GM12878 (cell line): ENCODE results near the gene PLRG1. TPM values are rescaled to one million over a fixed set of nuclear protein-coding genes. Genes with fewer than 3 reads are reported as not detected.

Source experiments
- BHLHE40 ChIP-seq, 2 experiments: fragments of 450-650 bp in 1 of 2; IDR thresholded peaks; 2 replicates each; pipeline ENCODE4 v1.6.1; 2011 to 2017; ENCODE audit warnings: low read depth in 2 of 2, borderline replicate concordance in 1 of 2, improper control_type of control experiment in 1 of 2, low read length in 1 of 2, mild to moderate bottlenecking in 1 of 2
- CREB1 ChIP-seq: IDR thresholded peaks from 2 replicates; pipeline ENCODE4 v1.6.1; 2012; ENCODE audit warnings: low read depth, mild to moderate bottlenecking, inconsistent platforms
- HCFC1 ChIP-seq: fragments of 150-350 bp; IDR thresholded peaks from 2 replicates; pipeline ENCODE4 v1.6.1; 2014; ENCODE audit warnings: low read length
- POLR2AphosphoS2 ChIP-seq: IDR thresholded peaks from 2 replicates; pipeline ENCODE4 v1.6.1; 2011; ENCODE audit warnings: low read depth, mild to moderate bottlenecking, low read length, improper control_type of control experiment, moderate library complexity
- YY1 ChIP-seq: IDR thresholded peaks from 2 replicates; pipeline ENCODE4 v1.6.1; 2011; ENCODE audit warnings: low read depth, mild to moderate bottlenecking, low read length
- ZBED1 ChIP-seq: IDR thresholded peaks from 2 replicates; pipeline ENCODE4 v1.6.1; 2016; ENCODE audit warnings: borderline replicate concordance
- ZNF207 ChIP-seq: fragments of 450-650 bp; IDR thresholded peaks from 2 replicates; pipeline ENCODE4 v1.6.1; 2014; ENCODE audit warnings: antibody characterized with exemption, mild to moderate bottlenecking, borderline replicate concordance
- polyA plus RNA-seq, 11 experiments: library from polyadenylated mRNA; depleted of rRNA in 4 of 11; unstranded in 6 of 11; stranded (reverse) in 5 of 11; fragments of >200 nt; fragmentation: Nextera tagmentation in 4 of 11; fragmentation: Illumina TruSeq in 1 of 11; extraction: Ambion mirVana in 4 of 11; extraction: Trizol in 1 of 11; gene quantifications; 1 replicate in 1 of 11; 2 replicates in 10 of 11; pipeline versions ENCODE4 v1.2.1 to v1.2.3, GENCODE V29; 2011 to 2016; ENCODE audit warnings: inconsistent platforms in 2 of 11, missing spikeins in 2 of 11, low read depth in 1 of 11
- total RNA-seq, 4 experiments: library from RNA; depleted of rRNA in 3 of 4; stranded (reverse); fragments of >200 nt in 3 of 4; fragmentation: Illumina TruSeq in 1 of 4; extraction: Trizol in 1 of 4; gene quantifications; 2 replicates each; pipeline versions ENCODE4 v1.2.1 to v1.2.3, GENCODE V29; 2013 to 2021
- TF ChIP-seq, protein P1 (sequence below), 3 experiments: IDR thresholded peaks in 2 of 3; conservative IDR thresholded peaks in 1 of 3; 2 replicates each; pipeline ENCODE4 v1.5.1; 2011; ENCODE audit warnings: low read depth in 3 of 3, low read length in 3 of 3, mild to moderate bottlenecking in 3 of 3, control low read depth in 2 of 3, moderate library complexity in 2 of 3, inconsistent platforms in 1 of 3, mixed read lengths in 1 of 3; ENCODE audit not compliant: control insufficient read depth in 2 of 3, insufficient read depth in 1 of 3; ENCODE audit errors: extremely low read depth in 1 of 3
- TF ChIP-seq, protein P2 (sequence below): IDR thresholded peaks from 2 replicates; pipeline ENCODE4 v1.6.1; 2012; ENCODE audit warnings: low read depth, low read length, improper control_type of control experiment

Gene PLRG1
- total and polyA plus RNA-seq, 10 of the 15 experiments (the other 5 are each of a cell fraction or from before 2014, with no cell fraction given), result 54.7 to 182 (median 111) TPM

- TF ChIP-seq, protein P1, sequence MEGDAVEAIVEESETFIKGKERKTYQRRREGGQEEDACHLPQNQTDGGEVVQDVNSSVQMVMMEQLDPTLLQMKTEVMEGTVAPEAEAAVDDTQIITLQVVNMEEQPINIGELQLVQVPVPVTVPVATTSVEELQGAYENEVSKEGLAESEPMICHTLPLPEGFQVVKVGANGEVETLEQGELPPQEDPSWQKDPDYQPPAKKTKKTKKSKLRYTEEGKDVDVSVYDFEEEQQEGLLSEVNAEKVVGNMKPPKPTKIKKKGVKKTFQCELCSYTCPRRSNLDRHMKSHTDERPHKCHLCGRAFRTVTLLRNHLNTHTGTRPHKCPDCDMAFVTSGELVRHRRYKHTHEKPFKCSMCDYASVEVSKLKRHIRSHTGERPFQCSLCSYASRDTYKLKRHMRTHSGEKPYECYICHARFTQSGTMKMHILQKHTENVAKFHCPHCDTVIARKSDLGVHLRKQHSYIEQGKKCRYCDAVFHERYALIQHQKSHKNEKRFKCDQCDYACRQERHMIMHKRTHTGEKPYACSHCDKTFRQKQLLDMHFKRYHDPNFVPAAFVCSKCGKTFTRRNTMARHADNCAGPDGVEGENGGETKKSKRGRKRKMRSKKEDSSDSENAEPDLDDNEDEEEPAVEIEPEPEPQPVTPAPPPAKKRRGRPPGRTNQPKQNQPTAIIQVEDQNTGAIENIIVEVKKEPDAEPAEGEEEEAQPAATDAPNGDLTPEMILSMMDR (IDR thresholded peaks at IDR 0.05 in 2 of 3, conservative IDR thresholded peaks at IDR 0.05 in 1 of 3; ENCODE audit: control insufficient read depth in 2 of 3, extremely low read depth in 1 of 3, insufficient read depth in 1 of 3, low read depth in 3 of 3, low read length in 3 of 3), result 0 out of 6 replicates have a peak, but pooled peaks of 1 of the 3 experiments have one; percentile 10
- TF ChIP-seq BHLHE40 (IDR thresholded peaks at IDR 0.05; ENCODE audit: borderline replicate concordance in 1 of 2, low read depth in 2 of 2, low read length in 1 of 2) (peak in 1 of 2 experiments; percentile 17; a peak in 1 of 4 replicates), CREB1 (peak; percentile 76), ZBED1 (0 out of 2 replicates have a peak, but pooled peaks have one; percentile 32), ZNF207 (no peak), POLR2AphosphoS2 (peak; percentile 84), HCFC1 (peak; percentile 53), YY1 (peak; percentile 59)
- TF ChIP-seq, protein P2, sequence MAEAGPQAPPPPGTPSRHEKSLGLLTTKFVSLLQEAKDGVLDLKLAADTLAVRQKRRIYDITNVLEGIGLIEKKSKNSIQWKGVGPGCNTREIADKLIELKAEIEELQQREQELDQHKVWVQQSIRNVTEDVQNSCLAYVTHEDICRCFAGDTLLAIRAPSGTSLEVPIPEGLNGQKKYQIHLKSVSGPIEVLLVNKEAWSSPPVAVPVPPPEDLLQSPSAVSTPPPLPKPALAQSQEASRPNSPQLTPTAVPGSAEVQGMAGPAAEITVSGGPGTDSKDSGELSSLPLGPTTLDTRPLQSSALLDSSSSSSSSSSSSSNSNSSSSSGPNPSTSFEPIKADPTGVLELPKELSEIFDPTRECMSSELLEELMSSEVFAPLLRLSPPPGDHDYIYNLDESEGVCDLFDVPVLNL, result no peak
Observed at GRCh38 chr4:154549894-154550790, at the start of gene PLRG1 (continued).
